HepG2 (cell line): ENCODE results near the gene ANKRD31.

Experiments used
- AKAP8 ChIP-seq: sonication (generic); formaldehyde crosslinking; IDR thresholded peaks from 2 replicates; pipeline ENCODE4 v1.5.1; 2020; ENCODE audit warnings: mild to moderate bottlenecking, missing genetic modification reagents
- HMG20A ChIP-seq: IDR thresholded peaks from 2 replicates; pipeline ENCODE4 v1.6.1; 2016; ENCODE audit warnings: borderline replicate concordance
- PRMT3 ChIP-seq: sonication (generic); formaldehyde crosslinking; IDR thresholded peaks from 2 replicates; pipeline ENCODE4 v1.8.1; 2022; ENCODE audit warnings: low read depth, mild to moderate bottlenecking, moderate library complexity, missing genetic modification reagents, borderline replicate concordance
- SIN3A ChIP-seq: IDR thresholded peaks from 2 replicates; pipeline ENCODE4 v1.6.1; 2011; ENCODE audit warnings: low read depth, mild to moderate bottlenecking, control low read depth, low read length, borderline replicate concordance
- ZHX1 ChIP-seq: sonication (generic); formaldehyde crosslinking; IDR thresholded peaks from 2 replicates; pipeline ENCODE4 v1.8.1; 2022; ENCODE audit warnings: low read depth, mild to moderate bottlenecking, missing genetic modification reagents

GRCh38 chr5:75169516-75169915 is 67.2 kb downstream of the ANKRD31 start:
- TF ChIP-seq HMG20A (CRISPR knock-in tag) (no peak), PRMT3 (CRISPR knock-in tag) (no peak), SIN3A (no peak), AKAP8 (CRISPR knock-in tag) (no peak), ZHX1 (no peak)
